HG03442 (cell line): ENCODE results near the gene C19orf53.

ENCODE experiments used
- ATAC-seq: cut with Tn5 transposase; IDR thresholded peaks from one replicate; pipeline ENCODE4 v1.9.1; 2021; ENCODE audit warnings: mild to moderate bottlenecking, moderate library complexity; ENCODE audit not compliant: unreplicated experiment

C19orf53 gene

DNA sequence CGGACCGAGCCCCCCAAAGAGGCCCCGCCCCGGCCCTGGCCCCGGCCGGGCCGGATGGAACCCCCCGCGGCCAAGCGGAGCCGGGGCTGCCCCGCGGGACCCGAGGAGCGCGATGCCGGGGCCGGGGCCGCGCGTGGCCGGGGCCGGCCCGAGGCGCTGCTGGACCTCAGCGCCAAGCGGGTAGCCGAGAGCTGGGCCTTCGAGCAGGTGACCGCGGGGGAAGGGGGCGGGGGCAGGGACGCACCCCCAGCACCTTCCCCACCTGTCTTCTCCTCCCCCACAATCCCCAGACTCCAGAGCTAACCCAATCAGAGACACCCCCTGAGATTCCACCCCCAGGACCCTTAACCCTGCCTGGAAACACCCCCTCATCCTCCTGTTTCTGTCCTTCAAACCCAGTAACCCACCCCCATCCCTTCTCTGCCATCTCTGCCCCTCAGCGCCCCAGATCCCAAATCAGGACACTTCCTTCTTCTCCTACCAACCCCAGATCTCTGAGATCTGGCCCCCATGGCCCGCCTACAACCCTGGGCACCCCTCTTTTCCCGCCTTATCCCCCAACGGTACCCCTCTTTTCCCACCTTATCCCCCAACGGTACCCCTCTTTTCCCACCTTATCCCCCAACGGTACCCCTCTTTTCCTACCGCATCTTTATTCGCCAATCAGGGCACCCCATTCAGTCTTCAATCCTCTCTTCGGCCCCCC, 21.5 kb downstream of the C19orf53 start:
- peak; percentile 34 for ATAC-seq

DNA sequence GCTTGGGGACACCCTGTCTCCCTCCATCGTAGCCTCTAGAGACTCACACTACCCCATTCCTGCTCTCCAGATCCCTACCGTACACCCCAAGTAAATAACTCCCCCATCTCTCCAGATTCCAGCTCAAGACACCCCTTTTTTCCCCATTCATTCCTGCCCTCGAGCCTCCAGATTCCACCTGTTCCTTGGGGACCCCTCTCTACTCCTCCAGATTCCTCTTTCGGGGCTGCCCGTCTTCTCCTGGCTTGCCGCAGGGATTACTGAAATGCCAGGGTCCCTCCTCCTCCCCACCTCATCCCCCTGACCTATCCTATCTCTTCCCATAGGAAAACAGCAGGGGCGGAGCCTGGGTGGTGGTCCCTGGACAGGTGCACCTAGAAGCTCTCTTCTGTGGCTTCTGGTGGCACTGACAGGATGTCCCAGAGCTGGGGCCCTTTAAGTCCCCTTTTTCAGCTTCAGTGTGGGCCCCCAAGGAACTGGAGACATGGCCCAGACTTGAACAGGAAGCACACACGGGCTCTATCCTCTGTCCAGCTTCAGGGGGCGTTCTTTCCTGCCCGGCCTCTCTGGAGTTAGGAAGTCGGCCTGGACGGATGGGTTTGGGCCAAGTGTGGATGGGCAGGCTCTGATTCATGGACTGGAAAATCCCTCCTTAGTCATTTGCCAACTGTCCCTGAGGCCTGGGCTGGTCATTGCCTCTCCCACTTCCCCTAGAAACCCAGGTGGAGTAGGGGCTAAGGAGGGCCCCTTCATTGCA, 22.2 kb downstream of the C19orf53 start:
- ATAC-seq = no peak

DNA sequence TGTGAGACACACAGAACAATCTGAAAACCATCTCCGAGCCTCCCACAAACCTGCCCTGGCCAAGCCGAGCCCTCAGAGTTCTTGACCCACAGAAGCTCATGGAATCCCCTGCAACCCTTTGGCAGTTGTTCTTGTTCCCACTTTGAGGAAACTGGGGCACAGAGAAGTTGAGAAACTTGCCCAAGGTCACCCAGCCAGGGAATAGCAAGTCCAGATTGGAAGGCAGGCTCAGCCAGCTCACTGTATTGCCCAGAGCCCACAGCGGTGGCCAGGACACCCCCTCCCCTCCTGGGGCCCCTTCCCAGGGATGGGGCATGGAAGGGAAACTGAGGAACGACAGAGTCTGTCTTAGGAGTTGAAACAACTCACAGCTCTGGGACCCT, 22.8 kb downstream of the C19orf53 start:
- ATAC-seq = no peak

DNA sequence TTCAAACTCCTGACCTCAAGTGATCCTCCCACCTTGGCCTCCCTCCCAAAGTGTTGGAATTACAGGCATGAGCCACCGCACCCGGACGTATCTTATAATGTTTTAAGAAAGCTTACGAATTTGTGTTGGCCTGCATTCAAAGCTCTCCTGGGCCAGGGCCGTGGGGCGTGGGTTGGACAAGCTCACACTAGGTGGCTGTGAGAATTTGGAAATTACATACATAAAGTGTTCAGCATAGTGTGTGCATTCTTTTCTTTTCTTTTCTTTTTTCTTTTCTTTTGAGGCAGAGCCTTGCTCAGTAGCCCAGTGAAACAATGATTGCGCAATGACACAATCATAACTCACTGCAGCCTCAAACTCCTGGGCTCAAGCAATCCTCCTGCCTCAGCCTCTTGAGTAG, 23.6 kb downstream of the C19orf53 start:
- ATAC-seq = no peak

DNA sequence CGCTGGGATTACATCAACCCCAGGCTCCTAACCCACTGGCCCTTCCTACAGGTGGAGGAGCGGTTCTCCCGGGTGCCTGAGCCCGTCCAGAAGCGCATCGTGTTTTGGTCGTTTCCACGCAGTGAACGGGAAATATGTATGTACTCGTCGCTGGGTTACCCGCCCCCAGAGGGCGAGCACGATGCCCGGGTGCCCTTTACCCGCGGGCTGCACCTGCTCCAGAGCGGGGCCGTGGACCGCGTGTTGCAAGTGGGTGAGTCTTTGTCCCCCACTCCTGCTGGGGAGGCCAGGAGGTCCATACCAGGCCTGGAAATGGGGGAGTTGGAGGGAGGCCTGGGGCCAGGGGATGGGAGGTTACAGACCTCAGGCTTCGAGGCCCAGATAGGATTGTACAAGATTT, 25.4 kb downstream of the C19orf53 start:
- ATAC-seq = no peak

DNA sequence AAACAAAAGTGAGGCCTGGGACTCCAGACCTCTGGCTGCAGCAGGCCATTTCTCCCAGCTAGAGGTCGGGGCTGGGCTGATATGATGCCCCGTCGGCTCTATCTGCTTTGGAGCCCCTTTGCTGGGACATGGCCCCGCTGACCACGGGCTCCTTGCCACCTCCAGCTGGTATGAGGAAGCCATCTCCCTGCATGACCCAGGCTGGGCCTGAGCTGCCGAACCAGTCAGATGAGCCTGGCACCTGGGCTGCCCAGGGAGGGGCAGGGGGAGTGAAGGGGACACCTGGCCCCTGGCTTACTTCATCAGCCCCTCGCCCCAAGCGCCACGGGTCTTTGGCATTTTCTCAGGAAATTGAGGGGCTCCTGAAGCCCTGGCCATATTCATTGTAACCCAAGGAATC, 28.8 kb downstream of the C19orf53 start:
- ATAC-seq = no peak

DNA sequence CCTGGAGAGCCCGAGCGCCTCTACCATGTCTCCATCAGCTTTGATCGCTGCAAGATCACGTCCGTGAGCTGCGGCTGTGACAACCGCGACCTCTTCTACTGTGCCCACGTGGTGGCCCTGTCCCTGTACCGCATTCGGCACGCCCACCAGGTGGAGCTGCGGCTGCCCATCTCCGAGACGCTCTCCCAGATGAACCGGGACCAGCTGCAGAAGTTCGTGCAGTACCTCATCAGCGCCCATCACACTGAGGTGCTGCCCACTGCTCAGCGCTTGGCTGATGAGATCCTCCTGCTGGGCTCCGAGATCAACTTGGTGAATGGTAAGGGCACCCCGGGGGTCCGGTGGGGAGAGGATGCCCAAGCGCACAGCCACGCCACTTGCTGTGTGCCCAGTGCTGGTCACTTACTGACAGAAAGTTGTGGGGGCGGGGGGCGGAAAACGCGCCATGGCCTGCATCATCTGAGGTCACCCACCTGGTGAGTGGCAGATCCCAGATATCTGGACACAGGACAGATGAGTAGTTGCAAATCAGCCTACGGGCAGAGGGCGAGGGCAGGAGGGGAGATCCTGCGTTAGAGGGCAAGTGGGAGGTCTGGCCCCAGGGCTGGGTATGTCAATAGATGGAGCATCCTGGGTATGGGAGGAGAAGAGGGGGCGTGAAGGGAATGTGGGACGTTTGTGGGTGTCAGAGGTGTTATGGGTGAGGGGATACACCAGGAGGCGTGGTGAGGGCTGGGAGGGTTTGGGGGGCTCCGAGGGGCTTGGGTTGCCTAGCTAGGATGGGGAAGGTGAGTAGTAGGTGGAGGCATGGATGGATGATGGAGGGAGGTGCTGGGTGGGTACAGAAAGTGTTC, 30.8 kb downstream of the C19orf53 start:
- ATAC-seq = no peak

DNA sequence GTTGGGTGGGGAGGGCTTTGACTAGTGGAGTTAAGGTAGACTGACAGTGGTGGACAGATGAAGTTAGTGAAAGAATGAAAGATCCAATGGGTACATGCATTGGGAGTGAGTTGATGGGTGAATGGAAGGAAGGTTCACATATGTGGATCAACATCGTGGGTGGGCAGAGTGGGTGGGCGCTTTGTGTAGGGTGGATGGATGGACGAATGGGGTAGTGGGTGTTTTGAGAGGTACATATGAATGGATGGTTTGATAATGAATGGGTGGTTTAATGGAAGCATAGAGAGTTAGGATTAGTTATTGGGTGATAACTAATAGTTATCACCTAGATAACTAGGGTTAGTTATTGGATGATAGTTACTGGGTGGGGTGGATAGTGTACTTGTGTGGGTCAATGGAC, 32.5 kb downstream of the C19orf53 start:
- no peak for ATAC-seq

DNA sequence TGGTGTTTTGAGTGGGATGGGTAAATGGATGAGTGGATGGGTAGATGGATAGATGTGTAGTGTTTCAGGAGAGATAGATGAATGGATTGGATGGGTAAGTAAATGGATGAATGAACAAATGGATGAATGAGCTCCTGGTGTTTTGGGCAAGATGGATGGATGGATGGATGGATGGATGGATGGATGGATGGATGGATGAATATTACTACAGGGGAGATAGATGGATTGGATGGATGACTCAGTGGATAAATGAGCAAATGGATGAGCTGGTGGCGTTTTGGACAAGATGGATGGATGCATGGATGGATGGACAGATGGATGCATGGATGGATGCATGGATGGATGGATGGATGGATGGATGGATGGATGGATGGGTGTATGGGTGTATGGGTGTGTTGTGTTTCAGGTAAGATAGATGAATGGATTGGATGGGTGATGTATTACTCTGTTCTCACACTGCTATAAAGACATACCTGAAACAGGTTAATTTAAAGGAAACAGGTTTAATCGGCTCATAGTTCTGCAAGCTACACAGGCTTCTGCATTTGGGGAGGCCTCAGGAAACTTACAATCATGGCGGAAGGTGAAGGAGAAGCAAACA, 33.3 kb downstream of the C19orf53 start:
- ATAC-seq = no peak

DNA sequence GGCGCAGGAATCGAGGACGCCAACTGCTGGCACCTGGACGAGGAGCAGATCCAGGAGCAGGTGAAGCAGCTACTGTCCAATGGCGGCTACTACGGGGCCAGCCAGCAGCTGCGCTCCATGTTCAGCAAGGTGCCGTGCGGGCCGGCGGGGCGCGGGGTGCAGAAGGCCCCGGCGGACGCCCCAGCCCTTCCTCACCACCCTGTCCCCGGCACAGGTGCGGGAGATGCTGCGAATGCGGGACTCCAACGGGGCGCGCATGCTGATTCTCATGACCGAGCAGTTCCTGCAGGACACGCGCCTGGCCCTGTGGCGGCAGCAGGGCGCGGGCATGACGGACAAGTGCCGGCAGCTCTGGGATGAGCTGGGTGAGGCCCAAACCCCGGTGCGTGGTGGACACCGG, 34.6 kb downstream of the C19orf53 start:
- no peak for ATAC-seq

DNA sequence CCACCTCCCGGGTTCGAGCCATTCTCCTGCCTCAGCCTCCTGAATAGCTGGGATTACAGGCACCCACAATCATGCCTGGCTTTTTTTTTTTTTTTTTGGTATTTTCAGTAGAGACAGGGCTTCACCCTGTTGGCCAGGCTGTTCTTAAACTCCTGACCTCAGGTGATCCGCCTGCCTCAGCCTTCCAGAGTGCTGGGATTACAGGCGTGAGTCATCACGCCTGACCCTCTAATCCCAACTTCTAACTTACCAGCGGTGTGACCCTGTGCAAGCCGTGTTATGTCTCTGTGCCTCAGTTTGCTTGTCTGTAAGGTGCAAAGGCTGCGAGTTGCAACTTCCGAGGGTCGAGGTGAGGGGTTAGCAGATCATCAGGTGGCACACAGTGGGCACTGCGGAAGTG, 38.3 kb downstream of the C19orf53 start:
- ATAC-seq = no peak

DNA sequence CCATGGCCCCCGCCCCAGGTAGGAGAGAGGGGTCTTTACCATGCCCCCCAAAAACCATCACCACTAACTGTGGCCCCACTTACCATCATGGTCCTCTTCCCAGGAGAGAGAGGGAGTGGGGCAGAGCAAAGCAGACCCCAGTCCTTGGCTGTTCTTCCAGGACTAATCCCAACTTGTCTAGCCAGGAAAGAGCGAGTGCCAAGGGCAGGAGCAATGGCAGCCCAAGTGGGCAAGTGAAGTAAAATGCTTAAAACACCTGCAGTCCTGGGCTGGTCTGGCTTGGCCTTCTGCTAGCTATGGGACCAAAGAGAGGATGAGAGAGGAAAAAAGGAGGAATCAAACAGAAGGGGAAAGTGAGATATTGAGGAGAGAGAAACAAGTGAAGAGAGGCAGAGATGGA, 38.9 kb downstream of the C19orf53 start:
- ATAC-seq = no peak

DNA sequence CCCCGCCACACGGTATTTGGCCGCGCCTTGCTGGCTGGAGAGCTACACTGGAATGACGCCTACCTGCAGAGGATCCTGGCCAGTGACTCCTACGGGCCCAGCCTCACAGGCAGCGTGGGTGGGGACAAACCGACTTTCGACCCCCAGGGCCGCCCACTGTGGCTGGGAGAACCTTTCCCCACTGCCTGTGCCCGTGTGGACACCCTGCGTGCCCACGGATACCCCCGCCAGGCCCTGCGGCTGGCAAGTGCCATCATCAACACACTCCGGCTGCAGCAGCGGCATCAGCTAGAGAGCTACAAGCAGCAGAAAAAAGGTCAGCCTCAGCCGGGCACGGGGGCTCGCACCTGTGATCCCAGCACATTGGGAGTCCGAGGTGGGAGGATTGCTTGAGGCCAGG, 40.3 kb downstream of the C19orf53 start:
- no peak for ATAC-seq

DNA sequence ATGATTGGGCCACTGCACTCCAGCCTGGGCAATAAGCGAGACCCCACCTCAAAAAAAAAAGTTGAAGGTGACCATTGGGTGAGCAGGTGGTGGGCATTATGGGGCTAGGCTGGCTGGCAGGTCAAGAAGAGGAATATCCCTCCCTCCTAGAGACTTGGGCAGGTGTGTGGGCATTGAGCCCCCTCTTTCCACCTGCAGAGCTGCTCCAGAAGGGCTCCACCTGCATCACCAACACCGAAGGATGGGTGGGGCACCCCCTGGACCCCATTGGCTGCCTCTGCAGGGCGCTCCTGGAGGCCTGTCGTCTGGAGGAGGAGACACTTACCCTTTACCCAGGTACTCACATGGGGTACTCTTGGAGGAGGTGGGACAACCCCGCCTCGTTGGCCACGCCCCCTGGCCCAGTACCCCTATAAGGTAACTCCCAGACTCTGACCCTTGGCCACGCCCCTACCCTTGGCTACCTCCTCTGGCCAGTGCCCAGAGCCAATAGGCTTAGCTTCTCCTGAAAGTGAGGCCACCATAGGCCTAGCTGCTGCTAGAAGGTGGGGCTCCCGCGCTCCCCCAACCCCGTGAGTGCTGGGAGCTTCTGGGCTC, 42.9 kb downstream of the C19orf53 start:
- peak; percentile 55 for ATAC-seq

DNA sequence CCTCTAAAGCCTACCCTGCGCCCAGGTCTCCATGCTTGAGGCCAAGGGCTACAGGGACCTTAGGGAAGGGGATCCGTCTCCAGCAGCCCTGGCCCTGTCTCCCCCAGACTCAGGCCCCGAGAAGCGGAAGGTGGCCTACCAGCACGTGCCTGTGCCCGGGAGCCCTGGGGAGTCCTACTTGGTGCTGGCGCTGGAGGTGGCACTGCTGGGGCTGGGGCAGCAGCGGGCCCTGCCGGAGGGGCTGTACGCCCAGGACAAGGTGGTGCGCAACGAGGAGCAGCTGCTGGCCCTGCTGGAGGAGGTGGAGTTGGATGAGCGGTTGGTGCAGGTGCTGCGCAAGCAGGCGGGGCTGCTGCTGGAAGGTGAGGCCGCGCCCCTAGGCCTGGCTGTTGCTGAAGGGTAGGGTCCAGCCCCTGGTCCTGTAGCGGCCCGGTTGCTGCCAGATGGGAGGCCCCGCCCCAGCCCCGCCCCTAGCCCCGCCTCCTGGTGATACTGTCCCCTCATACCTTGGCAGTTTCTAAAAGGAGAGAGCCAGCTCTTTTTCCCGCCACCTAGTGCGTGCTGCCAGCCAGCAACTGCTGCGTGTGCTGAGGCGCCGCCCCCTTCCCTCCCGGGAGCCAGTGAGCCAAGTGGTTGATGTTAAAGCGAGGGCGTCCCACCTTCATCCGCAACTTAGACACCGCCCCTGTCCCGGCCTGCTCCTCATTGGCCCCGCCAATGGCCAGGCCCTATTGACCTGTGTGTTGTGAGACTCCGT, 43.5 kb downstream of the C19orf53 start:
- ATAC-seq = peak; percentile 46

DNA sequence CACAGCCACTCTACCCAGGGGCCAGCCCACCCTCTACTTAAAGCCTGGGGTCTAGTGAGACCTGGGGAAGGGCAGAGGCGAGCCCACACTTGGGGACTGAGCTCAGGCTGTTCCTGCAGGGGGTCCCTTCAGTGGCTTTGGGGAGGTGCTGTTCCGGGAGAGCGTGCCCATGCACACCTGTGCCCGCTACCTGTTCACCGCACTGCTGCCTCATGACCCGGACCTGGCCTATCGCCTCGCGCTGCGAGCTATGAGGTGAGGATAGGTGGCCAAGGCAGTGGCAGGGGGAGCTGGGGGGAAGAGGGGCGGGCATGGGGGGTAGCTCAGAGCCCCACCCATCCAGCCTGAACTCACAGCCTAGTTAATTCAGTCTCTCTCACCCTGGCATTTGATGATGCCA, 45.0 kb downstream of the C19orf53 start:
- no peak for ATAC-seq

DNA sequence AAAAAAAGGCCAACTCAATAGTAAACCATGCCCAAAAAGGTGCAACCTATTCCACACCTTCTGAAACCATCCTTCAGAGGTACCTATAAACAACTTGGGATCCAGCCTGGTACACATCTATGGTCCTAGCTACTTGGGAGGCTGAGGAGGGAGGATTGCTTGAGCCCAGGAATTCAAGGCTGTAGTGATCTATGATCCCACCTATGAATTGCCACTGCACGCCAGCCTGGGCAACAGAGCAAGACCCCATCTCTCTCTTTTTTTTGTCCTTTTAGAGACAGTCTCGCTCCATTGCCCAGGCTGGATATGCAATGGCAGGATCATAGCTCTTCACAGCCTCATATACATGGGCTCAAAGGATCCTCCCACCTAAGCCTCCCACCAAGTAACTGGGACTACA, 47.0 kb downstream of the C19orf53 start:
- no peak for ATAC-seq

DNA sequence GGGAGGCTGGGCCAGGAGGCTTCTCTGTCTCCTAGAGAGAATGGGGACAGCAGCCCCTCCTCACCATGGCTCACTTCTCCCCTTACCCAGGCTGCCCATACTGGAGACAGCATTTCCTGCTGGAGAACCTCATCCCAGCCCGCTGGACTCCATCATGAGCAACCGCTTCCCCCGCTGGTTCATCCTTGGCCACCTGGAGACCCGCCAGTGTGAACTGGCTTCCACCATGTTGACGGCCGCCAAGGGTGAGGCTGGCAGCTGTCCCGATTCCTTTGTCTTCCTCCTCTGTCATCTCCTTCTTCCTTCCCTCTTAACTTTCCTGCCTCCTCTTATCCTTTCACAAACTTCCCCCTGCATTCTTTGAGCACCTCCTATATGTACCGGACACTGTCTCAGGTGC, 49.0 kb downstream of the C19orf53 start:
- no peak for ATAC-seq

DNA sequence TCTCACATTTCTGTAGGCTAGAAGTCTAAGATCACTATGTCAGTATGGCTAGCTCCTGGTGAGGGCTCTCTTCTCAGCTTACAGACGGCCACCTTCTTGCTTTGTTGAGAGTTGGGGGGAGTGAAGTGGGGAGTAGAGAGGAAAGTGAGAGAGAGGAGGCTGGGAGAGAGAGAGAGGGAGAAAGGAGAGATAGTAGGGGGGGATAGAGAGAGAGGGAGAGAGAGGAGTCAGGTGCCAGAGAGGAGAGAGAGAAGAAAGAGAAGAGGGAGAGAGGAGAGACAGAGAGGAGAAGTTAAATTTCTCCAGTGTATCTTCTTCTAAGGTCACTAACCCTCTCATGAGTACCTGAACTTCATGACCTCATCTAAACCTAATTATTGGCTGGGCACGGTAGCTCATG, 49.6 kb downstream of the C19orf53 start:
- no peak for ATAC-seq

DNA sequence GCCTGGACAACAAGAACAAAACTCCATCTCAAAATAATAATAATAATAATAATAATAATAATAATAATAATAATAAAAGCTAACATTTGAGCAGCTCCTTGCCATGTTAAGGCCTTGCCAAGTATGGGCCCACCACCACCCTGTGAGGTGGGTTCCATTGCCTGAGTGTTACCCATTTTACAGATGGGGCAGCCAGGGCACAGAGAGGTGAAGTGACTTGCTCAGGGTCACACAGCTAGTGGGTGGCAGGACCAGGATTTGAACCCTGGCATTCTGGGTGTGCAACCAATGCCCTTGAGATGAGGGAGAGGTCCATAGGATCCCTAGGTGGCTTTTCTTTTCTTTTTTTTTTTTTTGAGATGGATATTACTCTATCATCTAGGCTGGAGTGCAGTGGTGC, 50.4 kb downstream of the C19orf53 start:
- ATAC-seq = no peak
